OCI-M2 (cell line): ENCODE measurements around the gene RCAN2.
"Not testable (repeated sequence)": the region's sequence is repeated elsewhere in the genome, so short reads cannot be mapped to it uniquely, and the experiment has no call there.

Experiments
- DNase-seq: peaks from one replicate; lab custom pipeline; 2025; ENCODE audit not compliant: unreplicated experiment; lab: John Stamatoyannopoulos, UW

Gene RCAN2

DNA sequence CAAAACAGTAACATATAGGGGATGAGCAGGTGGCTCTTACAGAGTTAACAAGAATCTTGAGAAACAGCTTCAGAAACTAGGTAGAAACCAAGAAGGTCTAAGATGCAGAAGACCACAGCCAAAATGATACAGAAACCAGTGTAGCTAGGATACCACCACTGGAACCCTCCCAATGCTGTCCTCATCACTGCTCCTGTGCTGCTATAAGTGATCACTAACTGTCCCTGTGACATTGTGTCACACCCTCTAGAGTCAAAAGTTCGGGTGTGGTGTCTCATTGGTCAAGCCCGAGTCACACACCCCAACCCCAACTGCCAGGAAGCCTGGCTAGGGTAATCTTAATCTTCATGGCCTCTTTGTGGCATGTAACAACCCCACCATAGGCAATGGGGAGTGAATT is 153.1 kb downstream of the RCAN2 start:
- no peak for DNase-seq

DNA sequence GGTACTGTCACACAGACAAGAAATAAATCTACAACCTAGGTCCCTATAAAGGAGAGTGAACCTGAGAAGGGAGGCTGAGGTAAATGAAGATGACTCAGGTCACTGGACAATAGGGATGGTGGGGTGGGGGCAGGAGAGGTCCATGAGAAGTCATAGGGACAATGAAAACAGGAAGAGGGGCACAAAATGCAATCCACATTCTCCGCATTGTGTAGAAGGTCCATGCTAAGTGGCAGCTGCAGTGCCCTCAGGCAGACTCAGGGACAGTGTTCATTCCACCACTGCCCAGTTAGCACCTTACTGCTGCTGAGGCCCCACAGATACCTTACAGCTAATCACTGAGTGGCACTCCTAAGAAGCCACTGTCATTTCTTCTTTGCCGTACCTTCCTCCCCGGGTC is 156.8 kb downstream of the RCAN2 start:
- DNase-seq: no peak

DNA sequence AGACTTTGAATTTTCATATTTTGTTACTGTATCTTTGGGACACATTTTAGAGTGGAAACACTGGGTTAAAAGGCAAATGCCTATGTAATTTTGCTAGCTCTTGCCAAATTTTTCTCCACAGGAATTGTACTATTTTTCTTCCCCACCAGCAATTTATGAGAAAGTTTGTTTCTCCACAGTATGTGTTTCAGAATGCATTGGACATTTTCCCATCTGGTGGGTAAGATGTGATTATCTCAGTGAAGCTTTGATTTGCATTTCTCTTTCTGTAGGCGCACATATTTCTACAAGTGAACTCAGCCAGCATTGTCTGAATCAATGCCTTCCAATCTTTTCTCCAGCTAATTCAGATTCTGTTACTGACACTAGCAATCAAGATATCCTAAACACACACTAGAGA is 157.8 kb downstream of the RCAN2 start:
- DNase-seq: no peak

GRCh38 chr6:46332448-46332847 is 158.8 kb downstream of the RCAN2 start:
- DNase-seq: not testable (repeated sequence)

GRCh38 chr6:46331461-46331860 is 159.8 kb downstream of the RCAN2 start:
- DNase-seq: no peak

- no peak for DNase-seq
Measured at GRCh38 chr6:46329568-46329967, 161.7 kb downstream of the RCAN2 start.

DNA sequence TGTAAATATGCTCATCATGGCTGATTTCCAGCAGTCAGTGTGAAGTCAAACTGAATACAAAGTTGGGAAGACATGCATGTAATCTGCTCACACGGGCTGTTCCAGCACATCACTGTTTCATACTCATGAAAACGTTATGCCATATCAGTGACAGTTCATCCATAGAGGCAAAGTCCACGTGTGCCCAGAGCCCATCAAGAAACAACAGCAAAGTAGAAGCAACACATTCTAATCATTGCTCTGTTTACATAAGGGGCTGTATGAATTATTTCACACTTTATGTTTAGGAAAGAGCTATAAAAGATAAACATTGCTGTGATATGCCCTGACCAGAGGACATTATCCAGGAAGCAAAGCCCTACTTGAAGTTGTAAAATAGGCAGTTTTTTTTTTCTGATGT is 163.5 kb downstream of the RCAN2 start:
- no peak for DNase-seq

GRCh38 chr6:46325561-46326530 is 165.4 kb downstream of the RCAN2 start:
- no peak for DNase-seq

- no peak for DNase-seq
Measured at GRCh38 chr6:46324706-46325105, 166.5 kb downstream of the RCAN2 start.

GRCh38 chr6:46323966-46324622 is 167.2 kb downstream of the RCAN2 start:
- no peak for DNase-seq

DNA sequence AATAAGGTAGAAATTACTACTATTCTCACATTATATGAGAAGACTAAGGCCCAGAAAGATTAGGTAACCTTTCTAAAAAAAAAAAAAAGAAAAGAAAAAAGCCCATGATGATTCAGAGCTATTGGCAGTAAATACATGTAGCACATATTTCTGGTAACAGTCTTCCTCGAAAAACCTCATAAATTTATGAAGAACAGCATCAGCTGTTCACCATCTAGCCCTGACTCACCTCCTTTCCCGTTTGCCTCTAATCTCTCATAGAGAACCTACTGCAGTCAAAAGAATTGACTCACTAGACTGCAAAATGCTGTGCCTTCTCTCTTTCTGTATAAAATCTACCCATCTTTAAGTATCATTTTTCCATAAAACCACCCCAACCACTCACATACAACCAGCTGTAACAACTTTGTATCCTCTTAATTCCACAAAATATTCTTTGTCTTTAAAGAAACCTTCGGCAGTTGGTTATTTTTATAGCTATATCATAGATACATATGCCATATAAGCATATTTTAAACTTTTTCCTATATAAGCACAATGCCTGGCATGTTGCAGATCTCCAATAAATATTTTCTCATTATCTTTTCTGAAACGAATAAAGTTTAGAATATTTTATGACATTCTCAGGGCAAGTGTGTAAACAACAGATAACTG is 167.8 kb downstream of the RCAN2 start:
- DNase-seq: no peak

DNA sequence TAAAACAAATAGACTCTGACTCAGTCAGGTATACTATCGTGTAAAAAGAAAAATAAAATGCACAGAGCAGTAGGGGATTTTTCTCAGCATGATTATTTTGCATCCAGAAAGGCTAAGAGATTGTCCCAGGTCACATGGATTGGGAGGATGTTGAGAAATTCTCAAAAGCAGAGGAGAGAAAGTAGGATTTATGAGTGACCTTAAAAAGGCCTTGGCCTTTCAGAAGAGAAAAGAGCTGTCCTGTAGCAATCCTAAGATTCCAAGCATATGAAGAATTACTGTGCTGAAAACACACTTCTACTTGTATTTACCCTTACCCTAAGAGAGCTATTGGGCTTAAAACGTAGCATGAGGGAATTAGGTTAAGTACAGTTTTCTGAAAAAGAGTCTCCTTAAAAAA is 170.7 kb downstream of the RCAN2 start:
- no peak for DNase-seq

DNA sequence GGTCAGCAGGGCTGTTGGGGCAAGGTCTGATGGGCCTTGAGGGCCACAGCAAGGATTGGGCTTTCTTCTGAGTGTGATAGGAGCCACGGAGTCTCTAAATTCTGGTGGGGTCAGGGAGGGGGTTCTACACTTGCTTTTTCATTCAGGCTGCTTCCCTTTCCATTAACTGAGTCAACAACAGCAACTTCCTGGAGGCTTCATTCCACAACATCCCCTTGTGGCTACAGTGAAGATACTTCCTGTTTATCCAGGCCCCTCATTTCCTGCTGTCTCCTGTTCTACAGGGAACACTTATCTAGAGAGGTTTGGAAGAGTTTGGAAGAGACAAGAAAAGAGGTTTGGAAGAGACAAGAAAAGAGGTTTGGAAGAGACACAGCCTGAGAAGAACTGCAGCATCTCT is 175.7 kb downstream of the RCAN2 start:
- no peak for DNase-seq

DNA sequence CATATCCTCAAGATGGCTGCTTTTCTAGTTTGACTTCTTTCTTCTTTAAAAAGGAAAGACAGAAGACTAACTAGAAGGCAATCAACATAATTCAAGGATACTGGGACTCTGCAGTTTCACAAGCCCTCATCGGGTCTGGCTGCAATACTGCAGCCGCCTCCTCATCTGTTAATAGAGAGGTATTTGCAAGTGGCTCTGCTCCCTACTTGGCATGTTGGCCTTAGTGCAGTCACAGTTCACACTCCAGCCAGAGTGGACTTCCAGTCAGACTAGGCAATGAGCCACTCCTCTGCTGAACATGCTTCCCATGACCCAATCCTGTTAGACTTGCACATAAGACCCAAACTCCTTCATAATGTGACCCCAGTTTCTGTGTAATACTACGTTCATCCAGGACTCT is 178.6 kb downstream of the RCAN2 start:
- no peak for DNase-seq

DNA sequence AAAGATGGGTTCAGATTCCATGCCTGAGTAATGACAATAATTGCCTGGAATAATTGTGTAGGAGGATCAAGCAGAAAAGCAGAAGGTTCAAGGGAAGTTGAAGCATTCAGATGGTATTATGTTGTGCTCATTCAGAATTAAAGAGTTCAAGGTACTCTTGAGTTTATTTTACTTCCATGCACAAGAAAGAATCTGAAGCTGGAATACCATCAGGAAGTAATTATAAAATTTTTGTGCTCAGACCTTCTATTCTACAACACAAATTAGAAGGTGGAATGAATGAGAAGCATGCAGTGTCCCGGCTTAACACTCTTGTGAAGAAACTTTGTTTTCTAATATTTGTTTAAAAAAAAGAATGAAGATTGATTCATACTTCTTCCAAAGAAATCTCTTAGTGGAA is 181.1 kb downstream of the RCAN2 start:
- DNase-seq: no peak

GRCh38 chr6:46306431-46306830 is 184.8 kb downstream of the RCAN2 start:
- no peak for DNase-seq

DNA sequence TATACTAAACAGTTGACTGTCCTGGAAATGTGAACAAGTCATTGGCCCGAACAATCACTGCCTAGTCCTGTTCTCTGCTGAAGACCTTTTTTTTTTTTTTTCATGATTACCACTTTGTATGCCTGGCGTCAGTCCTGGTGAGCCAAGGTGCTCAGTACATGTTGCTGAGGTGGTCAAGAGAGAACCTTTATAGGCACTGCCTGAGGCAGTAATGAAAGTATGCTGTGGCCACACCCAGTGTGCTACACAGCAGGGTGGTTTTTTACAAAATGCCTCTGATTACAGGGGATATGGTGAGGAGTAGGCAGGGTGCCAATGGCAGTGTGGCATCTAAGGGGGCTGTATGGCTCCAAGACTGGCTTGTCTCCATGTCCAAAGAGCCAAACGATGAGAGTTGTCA is 185.4 kb downstream of the RCAN2 start:
- no peak for DNase-seq

GRCh38 chr6:46305236-46305635 is 186.0 kb downstream of the RCAN2 start:
- DNase-seq: no peak

GRCh38 chr6:46302816-46303215 is 188.4 kb downstream of the RCAN2 start:
- no peak for DNase-seq

DNA sequence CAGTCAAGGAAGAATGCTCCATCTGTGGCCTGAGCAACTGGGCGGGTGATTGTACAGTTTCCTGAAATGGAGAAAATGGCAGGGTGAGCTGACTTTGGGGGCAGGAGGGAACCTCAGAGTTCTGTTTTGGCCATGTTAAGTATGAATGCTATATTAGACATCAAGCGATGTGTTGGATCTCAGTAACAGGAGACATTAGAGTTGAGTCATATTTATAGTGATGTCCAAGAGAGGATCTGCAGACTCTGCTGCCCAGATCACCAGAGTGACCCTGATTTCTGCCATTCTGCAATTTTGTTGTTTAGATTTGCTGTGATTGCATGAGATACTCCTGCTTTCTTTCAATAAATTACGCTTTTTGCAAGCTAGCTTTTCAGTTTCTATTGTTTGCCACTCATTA is 189.1 kb downstream of the RCAN2 start:
- DNase-seq: no peak

DNA sequence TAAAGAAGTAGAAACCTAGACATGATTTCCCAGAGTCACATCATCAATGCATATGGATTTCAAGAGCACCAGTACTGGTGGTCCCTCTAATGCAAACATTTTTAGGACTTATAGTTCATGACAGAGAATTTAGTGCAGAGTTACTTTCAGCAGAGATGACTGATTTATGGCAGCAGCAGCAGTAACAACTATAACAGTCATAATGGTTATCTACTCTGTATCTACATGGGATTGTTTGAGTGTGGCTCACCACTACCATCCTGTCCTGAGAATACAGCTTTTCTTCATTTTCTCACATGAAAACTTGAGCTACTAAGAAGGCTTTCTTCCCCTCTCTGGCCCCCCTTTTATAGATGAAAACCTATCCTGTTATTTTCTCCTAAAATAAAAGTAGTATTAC is 192.0 kb downstream of the RCAN2 start:
- DNase-seq: no peak

DNA sequence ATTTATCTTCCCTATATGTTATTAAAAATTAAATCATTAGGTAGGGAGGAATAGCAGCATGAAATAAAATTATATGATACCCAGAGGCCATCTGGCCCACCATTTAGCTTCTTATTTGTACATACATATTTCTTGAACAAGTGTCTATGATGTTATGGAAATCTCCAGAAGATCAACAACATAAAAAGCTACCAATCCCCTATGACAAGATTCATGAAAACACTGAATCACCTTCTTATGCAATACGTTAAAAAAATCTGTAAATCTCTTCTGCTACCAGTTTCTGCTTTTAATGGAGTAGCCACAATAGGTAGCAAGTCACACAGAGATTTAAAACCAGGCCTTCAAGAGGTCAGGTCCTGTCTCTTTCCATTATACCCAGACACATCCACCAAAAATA is 194.7 kb downstream of the RCAN2 start:
- no peak for DNase-seq
